ENCODE measurements around the gene NFATC3. TPM values are rescaled to one million over a fixed set of nuclear protein-coding genes. Genes with fewer than 3 reads are reported as not detected.

NFATC3 gene
- total RNA-seq, 1 donor from 2014 or later: 20.9 TPM

- H3K4me1 ChIP-seq: no peaks in the 10 kb centered on the region
- no peak for TF ChIP-seq CTCF (IDR thresholded peaks at IDR 0.05; ENCODE audit: borderline replicate concordance)
- no peaks in the 10 kb centered on the region for H3K9me3 ChIP-seq (replicated peaks)
- DNase-seq: no peak
- H3K36me3 ChIP-seq: peaks cover 82% of the 10 kb centered on the region
- no peak overlapping the region for H3K27ac ChIP-seq (replicated peaks)
- H3K27me3 ChIP-seq (ENCODE audit: low read depth): no peaks in the 10 kb centered on the region
- intact Hi-C loops (cut with micrococcal nuclease): no loop called here
- H3K4me3 ChIP-seq: no peak overlapping the region
These were observed 103.0 kb downstream of the NFATC3 start for GRCh38 chr16:68188170-68188569.

GRCh38 chr16:68190081-68190480 is 104.9 kb downstream of the NFATC3 start:
- intact Hi-C loops (cut with micrococcal nuclease): no loop called here
- no peaks in the 10 kb centered on the region for H3K27me3 ChIP-seq (ENCODE audit: low read depth)
- H3K4me1 ChIP-seq: no peaks in the 10 kb centered on the region
- H3K9me3 ChIP-seq (replicated peaks): no peaks in the 10 kb centered on the region
- no peak for TF ChIP-seq CTCF (IDR thresholded peaks at IDR 0.05; ENCODE audit: borderline replicate concordance)
- H3K27ac ChIP-seq (replicated peaks): no peak overlapping the region
- peaks cover 73% of the 10 kb centered on the region for H3K36me3 ChIP-seq
- DNase-seq: no peak
- H3K4me3 ChIP-seq: no peak overlapping the region

- Histone ChIP-seq H3K4me3 (no peak overlapping the region), H3K4me1 (no peaks in the 10 kb centered on the region), H3K9me3 (replicated peaks) (no peaks in the 10 kb centered on the region), H3K36me3 (peaks cover 64% of the 10 kb centered on the region), H3K27ac (replicated peaks) (no peak overlapping the region), H3K27me3 (ENCODE audit: low read depth) (no peaks in the 10 kb centered on the region)
- intact Hi-C loops (cut with micrococcal nuclease): no loop called here
- no peak for DNase-seq
- TF ChIP-seq CTCF (IDR thresholded peaks at IDR 0.05; ENCODE audit: borderline replicate concordance): no peak
These were observed 105.8 kb downstream of the NFATC3 start for GRCh38 chr16:68190736-68191510.

GRCh38 chr16:68194251-68194650 is 109.1 kb downstream of the NFATC3 start:
- no peak for DNase-seq
- TF ChIP-seq CTCF (IDR thresholded peaks at IDR 0.05; ENCODE audit: borderline replicate concordance): no peak
- Histone ChIP-seq H3K36me3 (peaks cover 35% of the 10 kb centered on the region), H3K27me3 (ENCODE audit: low read depth) (no peaks in the 10 kb centered on the region), H3K4me1 (no peaks in the 10 kb centered on the region), H3K27ac (replicated peaks) (no peak overlapping the region), H3K4me3 (no peak overlapping the region), H3K9me3 (replicated peaks) (no peaks in the 10 kb centered on the region)
- intact Hi-C loops (cut with micrococcal nuclease): no loop called here

GRCh38 chr16:68197250-68197649 is 112.1 kb downstream of the NFATC3 start:
- TF ChIP-seq CTCF (IDR thresholded peaks at IDR 0.05; ENCODE audit: borderline replicate concordance): no peak
- peaks cover 18% of the 10 kb centered on the region for H3K36me3 ChIP-seq
- intact Hi-C loops (cut with micrococcal nuclease): no loop called here
- peaks cover 24% of the 10 kb centered on the region for H3K4me1 ChIP-seq
- no peak overlapping the region for H3K27ac ChIP-seq (replicated peaks)
- H3K27me3 ChIP-seq (ENCODE audit: low read depth): no peaks in the 10 kb centered on the region
- H3K4me3 ChIP-seq: no peak overlapping the region
- DNase-seq: no peak
- H3K9me3 ChIP-seq (replicated peaks): no peaks in the 10 kb centered on the region

Measured in left ventricle myocardium inferior (tissue), 1 donor.